GM15510 (cell line): ENCODE measurements around the gene TGFBR3L.

Experiments
- POLR2A ChIP-seq: IDR thresholded peaks from 3 replicates; pipeline ENCODE4 v1.6.1; 2011; ENCODE audit warnings: borderline replicate concordance; ENCODE audit not compliant: insufficient read length; ENCODE audit errors: extremely low read depth

Gene TGFBR3L

DNA sequence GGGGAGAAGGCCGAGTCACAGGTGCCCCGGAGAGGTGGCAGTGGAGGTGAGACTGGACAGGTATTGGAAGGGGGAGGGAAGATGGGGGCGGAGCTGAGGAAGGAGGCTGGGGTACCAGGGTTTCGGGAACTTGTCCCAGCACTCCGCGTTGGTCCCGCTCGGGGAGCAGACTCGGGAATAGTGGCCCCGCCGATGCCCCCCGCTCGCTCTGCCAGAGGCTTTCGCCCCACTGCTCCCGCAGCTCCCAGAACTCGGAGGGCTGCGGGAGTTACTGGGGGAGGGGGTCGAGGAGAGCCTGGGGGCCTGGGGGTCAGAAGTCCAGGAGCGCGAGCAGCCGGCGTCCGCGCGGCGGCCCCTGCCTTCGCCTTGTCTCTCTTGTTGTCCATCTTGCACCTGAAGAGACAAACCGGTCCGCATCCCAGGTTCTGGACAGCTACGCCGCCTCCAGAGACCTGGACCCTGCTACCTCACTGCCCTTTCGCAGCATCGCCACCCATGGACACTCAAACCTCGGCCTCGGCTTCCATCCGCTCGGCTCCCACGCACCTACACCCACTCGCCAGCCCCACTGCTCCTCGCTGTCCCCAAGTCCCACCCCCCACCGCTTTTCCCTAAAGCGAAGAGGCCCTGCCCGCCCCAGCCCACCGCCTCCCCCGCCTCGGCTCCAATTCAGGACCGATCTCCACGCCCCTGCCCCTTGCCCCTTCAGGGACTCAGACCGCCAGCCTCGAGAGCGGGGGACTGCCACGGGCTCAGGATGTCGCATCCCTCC, 41.1 kb upstream of the TGFBR3L start:
- TF ChIP-seq POLR2A = no peak

DNA sequence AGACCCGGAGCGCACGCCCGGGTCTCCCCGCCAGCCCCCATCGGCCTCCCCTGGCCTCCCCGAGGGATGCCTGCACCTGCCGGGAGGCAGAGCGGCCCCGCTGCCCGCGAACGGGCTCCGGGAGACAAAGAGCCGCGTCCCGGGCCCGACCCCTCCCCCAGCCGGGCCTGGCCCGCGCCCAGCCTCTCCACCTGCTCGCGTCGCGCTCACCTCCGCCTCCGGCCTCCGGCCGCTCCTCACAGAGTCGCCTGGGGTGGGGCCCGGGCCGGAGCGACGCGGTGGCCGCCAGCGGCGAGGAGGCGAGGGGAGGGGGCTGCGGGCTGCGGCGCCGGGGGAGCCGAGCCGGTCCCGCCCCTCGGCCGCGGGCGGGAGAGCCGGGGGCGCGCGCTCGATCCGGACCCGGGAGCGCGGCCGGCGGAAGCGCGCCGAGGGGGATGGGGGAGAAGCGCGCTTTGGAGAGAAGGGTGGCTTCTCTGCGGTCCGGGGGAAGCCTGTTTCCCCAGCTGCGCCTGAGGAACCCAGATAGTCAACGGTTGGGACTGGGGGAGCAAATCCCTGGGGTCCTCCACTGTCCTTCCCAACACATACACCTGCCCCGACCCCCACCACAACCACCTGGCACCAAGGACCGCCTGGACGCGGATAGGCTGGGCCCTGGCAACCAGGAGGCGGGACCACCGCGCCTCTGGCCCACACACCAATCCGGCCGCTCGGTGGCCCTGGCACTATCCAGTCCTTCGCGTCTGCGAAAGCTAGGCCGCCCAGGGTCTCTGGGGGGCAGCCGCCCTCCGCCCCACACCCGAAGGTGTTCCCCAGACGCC, 40.3 kb upstream of the TGFBR3L start, which contains the start of gene PRR36:
TSS of gene PRR36 (minus strand) at position 315 of the 821 bp plus-strand sequence. CDS start 701 bp downstream, outside the sequence.
- no peak for TF ChIP-seq POLR2A

DNA sequence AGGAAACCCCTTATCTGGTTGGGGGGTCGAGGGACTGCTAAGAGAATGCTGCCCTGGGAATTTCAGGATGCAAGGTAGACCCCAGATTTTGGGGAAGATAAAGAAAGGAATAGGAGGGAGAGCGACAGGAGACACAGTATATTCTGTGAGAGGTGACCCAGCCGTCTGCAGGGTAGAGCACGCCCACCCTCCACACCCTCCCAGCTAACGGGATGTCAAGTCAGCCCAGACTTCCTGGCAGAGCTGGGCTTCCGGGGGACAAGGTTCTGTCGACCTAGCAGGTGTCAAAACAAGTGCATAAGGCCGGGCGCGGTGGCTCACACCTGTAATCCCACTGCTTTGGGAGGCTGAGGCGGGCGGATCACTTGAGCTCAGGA, 39.7 kb upstream of the TGFBR3L start:
- no peak for TF ChIP-seq POLR2A

DNA sequence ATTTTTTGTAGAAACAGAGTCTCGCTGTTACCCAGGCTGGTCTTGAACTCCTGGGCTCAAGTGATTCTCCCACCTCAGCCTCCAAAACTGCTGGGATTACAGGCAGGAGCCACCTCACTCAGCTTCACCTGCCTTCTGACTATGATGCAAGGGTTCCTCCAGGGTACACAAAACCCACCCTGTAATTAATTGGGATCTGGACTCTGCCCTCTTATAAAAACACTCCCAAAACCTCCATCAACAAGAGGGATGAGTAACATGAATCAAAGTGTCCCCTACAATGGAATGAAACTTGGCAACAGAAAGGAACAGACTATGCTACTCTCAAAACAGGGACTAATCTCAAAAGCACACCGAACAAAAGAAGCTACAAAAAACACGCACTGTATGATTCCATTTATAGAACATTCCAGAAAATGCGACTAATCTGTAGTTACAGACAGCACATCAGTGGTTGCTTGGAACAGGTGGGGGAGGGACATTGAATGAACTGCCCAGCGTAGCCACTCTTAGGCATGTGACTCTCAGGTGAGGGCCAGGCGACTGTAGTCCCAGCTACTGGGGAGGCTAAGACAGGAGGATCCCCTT, 37.3 kb upstream of the TGFBR3L start:
- TF ChIP-seq POLR2A = no peak

DNA sequence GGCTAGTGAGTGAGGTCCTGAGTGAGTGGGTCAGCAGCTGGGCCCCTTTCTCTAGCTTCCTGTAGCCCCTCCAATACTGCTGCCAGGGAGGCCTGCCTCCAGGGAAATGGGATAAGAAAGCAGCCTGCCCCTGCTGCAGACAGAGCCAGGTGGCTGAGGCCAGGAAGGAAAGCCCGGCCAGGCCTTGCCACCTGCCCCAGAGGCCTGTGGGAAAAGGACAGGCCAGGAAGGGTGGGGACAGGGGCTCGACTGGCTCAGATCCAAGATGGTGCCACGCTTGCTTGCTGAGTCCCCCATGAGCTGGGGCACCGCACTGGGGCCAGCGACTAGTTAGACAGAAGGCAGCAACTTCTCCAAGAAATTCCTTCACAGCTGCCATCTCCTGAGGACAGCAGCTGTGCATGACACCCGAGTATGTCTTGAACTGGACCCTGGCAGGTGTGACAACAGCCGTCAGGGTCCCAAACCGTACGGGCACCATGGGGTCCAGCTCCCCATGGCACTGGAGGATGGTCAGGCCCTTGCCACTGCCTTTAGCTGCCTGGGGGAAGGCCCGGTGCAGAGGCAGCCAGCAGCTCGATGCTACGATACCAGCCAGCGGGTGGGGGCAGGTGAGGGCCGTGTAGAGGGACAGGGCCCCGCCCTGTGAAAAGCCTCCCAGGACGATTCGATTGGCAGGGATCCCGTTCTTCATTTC, 35.4 kb upstream of the TGFBR3L start:
- no peak for TF ChIP-seq POLR2A

DNA sequence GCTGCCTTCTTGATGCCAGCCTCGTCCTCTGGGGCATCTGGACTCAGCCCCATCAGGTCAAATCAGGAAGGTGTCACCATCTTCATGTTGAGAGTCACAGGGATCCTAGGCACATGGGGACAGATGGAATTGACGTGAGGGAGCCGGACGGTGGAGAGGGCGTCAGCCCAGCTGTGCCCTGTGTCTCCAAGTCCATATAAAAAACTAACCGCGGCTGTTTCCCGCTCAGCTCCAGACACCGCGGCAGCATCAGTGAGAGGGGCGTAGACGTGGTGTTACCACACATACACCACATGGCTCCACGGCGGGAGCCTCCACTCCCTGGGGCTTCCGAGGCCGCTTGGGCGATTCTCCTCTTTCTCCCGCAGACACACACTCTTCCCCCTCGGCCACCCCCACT, 34.8 kb upstream of the TGFBR3L start:
- TF ChIP-seq POLR2A = no peak

DNA sequence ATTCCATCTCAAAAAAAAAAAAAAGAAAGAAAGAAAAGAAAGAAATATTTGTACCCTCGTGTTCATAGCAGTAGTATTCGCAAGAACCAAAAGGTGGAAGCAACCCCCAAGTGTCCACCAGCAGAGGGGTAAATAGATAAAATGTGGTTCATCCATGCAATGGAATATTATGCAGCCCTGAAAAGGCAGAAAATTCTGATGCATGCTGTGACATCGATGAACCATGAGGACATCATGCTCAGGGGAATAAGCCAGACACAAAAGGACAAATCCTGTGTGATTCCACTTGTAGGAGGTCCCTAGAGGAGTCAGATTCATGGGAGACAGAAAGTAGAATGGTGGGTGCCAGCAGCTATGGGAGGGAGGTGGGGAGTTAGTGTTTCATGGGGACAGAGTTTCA, 32.7 kb upstream of the TGFBR3L start:
- no peak for TF ChIP-seq POLR2A

DNA sequence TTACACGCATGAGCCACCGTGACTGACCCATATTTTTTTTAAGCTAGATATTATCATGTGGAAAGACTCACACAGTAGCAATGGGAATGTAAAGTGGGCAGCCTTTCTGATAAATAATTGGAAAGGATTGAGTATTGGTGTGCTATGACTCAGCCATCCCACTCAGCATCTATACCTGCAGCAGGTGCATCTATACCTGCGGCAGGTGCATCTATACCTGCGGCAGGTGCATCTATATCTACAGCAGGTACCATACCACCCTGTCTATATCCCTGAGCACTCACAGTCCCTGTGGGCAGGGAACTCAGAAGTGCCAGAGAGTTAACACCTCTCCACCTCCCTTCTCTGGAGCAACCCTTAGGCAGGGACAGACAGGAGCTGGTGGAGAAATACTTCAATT, 31.5 kb upstream of the TGFBR3L start:
- TF ChIP-seq POLR2A = no peak

DNA sequence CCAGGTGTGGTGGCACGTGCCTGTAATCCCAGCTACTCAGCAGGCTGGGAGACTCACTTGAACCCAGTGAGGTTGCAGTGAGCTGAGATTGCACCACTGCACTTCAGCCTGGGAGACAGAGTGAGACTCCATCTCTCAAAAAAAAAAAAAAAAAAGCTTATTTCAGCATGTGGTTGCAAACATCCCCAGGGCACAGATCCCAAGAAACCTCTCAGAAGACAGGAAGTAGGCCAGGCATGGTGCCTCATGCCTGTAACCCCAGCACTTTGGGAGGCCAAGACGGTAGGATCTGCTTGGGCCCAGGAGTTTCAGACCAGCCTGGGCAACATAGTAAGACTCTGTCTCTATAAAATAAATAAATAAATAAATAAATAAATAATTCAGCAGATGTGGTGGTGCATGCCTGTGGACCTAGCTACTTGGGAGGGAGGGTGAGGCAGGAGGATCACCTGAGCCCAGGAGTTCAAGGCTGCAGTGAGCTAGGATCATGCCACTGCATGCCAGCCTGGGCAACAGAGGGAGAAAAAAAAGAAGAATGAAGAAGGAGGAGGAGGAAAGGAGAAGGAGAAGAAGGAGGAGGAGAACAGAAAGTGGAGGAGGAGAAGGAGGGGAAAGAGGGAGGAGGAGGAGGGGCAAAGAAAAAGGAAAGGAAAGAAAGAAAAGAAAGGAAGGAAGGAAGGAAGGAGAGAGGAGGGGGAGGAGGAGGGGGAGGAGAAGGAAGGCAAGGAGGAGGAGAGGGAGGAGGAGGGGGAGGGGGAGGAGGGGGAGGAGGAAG, 30.6 kb upstream of the TGFBR3L start:
- TF ChIP-seq POLR2A = no peak

DNA sequence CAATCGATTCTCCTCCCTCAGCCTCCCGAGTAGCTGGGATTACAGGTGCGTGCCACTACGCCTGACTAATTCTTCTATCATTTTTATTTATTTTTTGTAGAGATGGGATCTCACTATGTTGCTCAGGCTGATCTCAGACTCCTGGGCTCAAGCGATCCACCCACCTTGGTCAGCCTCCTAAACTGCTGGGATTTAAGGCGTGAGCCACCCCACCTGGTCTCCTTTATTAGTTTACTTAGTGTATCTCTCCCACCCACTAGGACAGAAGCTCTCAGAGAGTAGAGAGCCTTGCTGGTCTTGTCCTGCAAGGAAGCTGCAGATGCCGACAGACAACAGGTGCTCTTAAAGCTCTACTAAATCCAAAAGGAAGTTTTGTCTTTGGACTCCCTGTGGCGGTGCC, 28.8 kb upstream of the TGFBR3L start:
- no peak for TF ChIP-seq POLR2A

DNA sequence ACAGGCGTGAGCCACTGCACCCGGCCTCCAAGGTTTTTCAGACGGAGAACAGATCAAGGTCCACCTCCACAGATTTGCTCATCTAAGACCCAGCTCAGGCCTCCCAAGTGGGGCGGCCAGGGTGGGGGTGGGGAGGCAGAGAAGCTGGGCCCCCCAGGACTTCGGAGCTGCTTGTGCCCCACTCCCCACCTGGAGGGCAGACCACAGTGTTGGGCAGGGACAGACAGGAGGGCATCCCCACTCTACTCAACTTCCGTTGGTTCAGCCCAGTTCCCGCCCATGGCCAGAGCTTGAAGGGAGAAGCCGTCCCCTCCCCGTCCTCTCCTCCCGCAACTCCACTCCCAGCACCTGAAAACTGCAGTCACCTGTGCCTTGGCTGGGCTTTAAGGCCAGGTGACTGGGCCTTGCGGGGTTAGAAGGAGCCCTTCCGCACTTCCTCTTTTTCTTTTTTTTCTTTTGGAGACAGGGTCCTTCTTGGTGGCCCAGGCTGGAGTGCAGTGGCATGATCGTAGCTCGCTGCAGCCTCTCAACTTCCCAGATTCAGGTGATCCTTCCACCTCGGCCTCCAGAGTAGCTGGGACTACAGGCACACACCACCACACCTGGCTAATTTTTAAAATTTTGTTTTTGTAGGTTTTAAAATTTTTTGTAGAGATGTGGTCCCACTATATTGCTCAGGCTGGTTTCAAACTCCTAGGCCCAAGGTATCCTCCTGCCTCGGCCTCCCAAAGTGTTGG, 27.1 kb upstream of the TGFBR3L start:
- TF ChIP-seq POLR2A = no peak

DNA sequence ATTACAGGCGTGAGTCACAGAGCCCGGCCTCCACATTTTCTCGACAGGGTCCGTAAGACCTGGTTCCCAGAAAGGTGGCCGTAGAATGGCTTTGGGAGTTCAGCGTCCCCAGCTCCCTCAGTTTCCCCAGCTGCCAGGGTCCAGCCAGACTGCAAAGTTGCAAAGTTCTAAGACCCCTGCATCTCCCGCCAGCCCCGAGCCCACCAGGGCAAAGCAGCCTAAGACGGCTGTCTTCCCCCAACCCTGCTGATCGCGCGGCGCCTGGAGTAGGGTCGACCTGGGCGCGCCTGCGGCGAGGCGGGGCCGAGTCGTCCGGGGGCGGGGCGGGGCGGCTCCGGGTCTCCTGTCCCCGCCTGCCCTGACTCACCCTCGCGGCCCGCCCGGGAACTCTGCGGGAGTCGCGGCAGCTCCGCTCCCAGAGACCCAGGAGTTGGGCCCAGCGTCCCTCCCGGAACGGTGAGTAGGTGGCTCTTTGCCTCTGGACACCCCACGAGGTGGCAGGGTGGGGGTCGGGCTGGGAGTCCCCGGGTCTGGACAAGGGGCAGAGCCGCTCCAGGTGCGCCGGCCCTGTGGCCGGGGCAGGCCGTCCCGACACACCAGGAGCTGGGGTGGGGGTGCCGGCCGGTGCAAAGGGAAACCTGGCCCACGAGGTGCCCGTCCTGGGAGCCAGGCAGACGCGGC, 26.3 kb upstream of the TGFBR3L start, which contains the start of gene LRRC8E:
TSS of gene LRRC8E (plus strand) at position 366 of the 681 bp plus-strand sequence. CDS start 7,094 bp downstream, outside the sequence.
- no peak for TF ChIP-seq POLR2A

DNA sequence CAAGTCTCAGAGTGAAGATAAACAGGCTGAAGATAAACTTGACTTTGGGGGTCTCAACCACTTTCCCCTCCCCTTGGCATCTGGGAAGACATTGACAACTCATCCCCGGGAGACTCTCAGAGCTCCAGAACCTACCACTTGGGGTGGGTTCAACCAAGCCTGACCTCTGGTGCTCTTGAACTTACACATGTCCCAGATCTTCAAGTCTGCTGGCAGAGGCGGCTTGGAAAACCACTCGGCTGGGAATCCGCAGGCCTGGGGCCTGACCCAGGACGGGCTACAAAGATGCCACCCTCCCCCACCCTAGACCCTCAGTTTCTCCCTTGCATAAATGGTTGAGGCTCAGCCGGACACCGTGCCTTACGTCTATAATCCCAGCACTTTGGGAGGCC, 25.8 kb upstream of the TGFBR3L start:
- no peak for TF ChIP-seq POLR2A
